Pons (tissue), 1 donor: ENCODE data around the gene TSGA10IP.
A peak's percentile ranks its signal among the peaks of the same experiment; 100 is the strongest.

Experiments
- DNase-seq: peaks from one replicate; pipeline ENCODE4 v3.0.0-alpha.2; 2016; ENCODE audit warnings: low spot score

The TSGA10IP gene

DNA sequence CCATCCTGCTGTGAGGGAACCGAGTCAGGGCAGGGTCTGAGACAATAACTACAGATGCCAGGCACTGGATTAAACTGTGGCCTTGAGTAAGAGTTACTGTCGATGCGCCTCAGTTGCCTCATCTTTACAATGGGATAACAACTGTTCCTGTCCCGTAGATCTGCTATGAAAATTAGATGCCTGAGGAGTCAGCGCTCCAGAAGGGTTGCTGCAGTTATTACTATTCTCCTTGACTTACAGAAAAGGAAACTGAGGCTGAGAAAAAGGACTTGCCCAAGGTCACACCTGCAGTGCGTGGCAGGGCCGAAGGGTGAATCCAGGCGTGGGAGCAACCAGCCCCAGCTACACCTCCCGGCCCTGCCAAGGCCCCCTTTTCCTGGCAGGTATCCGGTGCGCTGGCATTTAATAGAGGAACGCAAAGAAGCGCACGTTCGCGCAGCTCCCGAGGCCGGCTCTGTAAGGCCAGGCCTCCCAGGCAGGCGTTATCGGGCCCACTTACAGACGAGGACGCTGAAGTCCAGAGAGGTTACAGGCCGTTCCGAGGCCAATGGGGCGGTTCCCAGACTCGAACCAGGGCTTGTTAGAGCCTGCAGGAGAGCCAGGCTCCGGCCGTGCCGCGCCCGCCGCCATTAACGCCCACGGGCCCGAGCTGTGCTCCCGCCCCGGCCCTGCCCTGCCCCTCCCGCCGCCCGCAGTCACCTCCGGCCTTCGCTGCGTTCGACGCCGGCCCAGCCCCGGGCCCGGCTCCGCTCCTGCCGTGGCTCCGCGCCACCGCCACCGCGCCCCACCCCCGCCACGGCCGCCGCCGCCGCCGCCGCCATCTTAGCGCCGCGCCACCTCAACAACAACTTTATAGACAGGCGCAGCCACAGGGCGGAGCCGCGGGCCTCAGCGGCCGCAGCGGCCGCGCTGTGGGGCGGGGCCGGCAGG, 26.8 kb upstream of the TSGA10IP start, which contains the start of gene C11orf68:
TSS of gene C11orf68 (minus strand) at position 852 of the 930 bp plus-strand sequence. CDS start at position 821, 31 bp downstream.
- DNase-seq = no peak

DNA sequence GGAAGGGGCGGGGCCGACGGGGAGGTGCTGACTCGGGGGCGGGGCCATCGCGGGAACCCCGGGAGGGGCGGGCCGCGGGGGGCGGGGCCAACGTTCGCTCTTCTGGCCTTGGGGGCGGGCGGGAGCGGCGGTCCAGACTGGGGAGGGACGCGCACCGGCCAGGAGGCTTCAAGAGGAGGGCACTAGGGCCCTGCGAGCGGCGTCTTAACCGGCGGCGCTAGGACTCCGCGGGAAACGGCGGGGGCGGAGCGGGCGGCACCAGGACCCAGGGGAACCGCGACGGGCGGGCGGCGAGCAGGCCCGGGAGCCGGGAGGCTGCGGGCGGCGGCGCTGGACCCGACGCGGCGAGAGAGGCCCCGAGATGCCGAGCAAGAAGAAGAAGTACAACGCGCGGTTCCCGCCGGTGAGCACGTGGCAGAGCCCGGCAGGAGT, 26.1 kb upstream of the TSGA10IP start, which contains the start of gene DRAP1:
TSS of gene DRAP1 (plus strand) at position 286 of the 432 bp plus-strand sequence. CDS start at position 362, 76 bp downstream.
- DNase-seq = peak; percentile 97

DNA sequence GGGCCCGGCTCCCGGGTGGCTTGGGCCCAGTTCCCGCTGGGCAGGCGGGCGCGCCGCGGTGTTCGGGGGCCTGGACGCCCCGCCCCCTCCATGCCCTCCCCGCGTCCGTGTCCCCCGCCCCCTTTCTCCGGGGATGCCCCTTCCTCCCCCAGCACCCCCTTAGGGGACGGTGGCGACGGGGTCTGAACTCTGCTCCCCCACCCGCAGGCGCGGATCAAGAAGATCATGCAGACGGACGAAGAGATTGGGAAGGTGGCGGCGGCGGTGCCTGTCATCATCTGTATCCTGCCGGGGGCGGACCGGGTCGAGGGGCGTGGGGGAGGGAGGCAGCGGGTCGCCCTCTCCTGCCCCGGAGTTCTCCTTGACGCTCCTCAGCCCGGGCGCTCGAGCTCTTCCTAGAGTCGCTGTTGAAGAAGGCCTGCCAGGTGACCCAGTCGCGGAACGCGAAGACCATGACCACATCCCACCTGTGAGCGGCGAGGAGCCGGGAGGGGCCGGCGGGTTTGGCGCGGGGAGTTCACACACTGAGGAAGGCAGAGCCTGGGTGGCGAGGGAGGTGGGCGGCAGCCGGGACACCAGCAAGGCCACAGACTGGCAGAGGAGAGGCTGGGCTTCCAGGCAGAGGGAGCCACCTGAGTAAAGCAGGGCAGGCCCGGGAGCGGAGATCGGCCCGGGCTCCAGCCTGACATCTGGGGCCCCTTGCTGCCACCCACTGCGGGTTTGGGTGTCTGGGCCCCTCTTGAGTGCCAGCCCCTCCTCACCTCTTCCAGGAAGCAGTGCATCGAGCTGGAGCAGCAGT, 25.5 kb upstream of the TSGA10IP start:
- no peak for DNase-seq

DNA sequence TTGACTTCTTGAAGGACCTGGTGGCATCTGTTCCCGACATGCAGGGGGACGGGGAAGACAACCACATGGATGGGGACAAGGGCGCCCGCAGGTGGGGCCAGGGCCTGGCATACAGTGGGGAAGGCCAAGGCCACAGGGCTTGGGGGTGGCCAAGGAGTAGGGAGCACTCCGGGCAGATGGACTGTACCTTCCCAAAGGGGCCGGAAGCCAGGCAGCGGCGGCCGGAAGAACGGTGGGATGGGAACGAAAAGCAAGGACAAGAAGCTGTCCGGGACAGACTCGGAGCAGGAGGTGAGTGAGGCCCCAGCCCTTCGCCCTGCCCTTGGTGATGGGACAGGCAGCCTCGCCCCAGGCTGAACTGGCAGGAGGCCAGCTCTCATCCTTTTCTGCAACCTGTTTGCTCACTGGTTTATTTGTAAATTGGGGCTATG, 24.9 kb upstream of the TSGA10IP start:
- no peak for DNase-seq

DNA sequence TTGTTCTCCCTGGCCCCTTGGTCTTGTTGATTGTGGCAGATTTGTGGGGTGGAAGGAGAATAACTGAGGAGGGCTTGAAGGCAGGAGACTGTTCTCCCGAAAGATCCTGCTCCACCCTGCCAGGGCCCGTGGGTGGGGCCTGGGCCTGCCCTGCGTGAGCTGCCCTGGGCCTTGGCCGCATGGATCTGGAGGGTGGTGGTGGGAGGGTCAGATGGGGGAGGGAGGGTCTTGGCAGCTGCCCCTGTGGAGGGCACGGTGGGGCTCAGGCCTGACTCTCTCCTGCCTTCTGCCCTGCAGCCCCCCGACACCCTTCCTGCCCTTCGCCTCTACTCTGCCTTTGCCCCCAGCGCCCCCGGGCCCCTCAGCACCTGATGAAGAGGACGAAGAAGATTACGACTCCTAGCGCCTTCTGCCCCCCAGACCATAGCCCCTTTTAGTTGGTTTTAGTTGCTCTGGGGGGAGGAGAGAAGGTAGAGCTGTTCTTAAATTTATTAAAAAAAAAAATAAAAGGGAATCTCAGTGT, 24.2 kb upstream of the TSGA10IP start:
- DNase-seq = no peak

DNA sequence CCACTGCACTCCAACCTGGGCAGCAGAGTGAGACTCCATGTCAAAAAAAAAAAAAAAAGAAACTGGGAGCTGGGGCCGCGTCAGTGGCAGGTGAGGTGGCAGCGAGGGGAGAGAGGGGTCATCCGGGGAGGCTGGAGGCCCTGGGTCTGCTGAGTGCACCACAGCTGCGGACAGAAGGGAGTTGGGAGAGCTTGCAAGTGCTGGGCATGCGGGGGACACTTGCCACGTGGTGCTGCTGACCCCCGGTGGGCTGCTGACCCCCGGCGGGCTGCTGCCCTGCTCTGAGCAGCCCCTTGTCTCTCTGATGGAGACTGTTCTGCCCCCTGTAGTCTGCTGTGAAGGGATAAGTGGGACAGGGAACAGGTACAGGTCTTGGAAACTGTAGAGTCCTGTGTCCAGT, 23.4 kb upstream of the TSGA10IP start:
- no peak for DNase-seq

DNA sequence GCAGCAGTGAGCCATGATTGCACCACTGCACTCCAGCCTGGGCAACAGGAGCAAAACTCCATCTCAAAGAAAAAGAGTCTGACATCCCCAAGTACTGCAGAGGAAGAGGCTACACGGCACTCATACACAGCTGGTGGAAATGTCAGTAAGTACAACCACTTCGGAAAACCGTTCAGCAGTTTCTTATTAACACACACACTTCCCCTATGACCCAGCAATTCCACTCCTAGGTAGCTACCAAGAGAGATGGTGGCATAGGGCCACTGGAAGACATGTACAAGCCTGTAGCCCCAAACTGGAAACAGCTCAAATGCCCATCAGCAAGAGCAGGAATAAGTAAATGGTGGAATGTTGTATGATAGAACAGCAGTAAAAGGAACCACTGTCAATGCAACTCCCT, 22.7 kb upstream of the TSGA10IP start:
- DNase-seq = no peak

DNA sequence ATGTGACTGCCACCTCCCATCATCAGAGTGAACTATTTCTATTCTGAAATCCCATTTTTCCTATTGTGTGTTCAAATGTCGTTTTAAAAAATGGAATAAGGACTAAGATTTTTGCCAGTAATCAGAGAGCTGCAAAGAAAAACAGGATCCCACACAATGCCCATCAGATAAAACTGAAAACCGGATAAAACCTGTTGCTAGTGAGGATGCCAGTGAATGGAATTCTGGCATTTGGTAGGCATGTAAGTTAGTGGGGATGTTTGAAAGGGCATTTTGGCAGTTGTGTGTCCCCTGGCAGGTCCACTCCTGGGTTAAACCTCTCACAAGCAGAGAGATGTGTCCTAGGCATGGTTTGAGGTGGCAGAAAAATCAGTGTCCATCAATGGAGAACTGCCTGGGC, 19.9 kb upstream of the TSGA10IP start:
- no peak for DNase-seq

DNA sequence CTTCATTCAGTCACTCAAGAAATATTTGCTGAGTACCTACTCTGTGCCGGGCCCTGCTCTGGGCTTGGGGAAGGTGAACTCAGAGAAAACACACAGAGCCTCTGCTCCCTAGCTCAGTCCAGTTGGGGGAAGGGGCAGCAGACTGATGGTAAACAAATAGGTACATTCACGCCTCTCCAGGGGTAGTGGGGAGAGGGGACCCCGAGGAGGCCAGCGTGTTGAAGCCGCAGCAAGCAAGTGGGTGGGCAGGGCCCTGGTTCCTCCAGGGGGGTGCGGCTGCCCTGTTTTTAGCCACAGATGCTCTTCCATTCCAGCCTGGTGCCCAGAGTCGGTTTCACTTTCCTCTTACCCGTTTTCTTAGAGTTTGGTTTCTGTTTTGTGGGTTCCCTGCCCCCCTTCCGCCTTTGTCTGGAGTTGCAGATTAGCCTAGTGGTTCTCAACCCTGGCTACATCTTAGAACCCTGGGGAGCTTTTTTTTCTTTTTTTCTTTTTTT, 17.3 kb upstream of the TSGA10IP start:
- peak; percentile 38 for DNase-seq

DNA sequence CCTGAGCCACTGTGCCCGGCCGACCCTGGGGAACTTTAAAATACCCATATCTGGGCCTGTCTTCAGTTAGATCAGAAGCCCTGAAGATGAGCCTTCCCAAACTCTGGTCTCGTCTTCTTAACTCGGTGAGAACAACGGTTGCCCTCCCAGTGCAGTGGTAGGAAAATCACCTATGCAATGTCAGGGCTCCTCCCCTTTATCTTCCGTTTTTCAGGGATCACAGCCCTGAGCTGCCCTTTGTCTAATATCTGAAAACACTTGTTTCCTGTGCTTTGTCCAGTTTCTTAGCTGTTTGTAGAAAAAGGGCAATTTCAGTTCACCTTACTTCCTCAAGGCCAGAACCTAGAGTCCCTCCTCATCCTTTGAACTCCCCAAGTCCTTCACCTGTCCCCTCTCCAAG, 16.6 kb upstream of the TSGA10IP start:
- no peak for DNase-seq

DNA sequence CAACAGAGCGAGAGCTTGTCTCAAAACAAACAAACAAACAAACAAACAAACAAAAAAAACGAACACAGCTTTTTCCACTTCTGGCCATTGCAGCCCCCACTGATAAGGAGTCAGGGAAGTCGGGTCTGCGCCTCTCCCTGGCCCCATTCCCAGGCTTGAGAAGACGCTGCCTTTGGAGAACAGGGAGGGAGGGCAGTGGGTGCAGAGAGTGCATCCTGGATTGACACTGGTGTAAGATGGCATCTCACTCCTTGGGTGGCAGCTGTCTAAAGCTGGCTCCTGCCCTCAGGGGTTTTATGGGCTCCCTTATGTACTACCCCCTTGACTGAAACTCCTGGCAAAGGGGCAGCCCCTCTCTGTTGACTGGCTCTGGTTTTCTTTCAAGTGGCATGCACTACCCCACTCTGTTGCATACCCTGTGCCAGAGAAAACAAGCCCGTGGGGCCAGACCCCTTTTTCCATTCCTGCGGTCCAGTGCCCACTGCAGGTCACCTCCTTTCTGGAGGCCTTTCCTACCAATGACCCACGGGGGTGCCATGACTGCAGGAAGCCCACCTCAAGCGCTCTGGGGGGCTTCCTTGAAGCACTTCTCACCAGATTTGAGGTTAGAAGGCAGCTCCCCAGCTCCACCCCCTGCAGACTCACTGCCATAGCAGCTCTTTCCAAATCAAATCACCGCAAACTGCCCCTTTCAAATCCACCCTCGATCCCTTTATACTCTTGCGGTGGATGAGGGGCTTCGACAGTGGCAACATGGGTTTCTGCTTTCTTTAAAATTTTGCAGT, 13.3 kb upstream of the TSGA10IP start:
- no peak for DNase-seq

DNA sequence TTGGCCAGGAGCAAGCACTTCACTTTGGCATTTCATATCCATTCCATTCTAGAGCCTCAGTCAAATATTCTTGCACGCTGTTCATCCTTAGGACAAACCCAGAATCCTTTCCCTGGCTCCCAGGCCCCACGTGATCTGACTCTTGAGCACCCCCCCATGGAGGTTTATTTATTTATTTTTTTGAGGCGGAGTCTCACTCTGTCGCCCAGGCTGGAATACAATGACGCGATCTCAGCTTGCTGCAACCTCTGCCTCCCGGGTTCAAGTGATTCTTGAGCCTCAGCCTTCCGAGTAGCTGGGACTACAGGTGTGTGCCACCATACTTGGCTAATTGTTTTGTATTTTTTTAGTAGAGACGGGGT, 12.7 kb upstream of the TSGA10IP start:
- DNase-seq = no peak

DNA sequence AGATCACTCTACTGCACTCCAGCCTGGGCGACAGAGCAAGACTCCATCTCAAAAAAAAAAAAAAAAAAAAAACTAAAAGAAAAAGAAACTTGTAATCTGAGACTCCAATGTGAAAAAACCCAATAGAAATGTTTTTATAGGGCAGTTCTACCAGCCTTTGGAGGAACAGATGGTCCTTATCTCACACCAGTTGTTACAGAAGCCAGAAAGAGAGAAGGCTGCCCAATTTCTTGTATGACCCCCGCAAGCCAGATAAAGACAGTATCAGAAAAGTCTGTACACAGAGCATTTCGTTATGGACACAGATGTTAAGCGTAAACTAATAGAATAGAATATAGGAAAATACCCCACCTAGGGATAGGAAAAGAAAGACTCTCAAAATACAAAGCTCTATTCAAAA, 11.3 kb upstream of the TSGA10IP start:
- DNase-seq = no peak

DNA sequence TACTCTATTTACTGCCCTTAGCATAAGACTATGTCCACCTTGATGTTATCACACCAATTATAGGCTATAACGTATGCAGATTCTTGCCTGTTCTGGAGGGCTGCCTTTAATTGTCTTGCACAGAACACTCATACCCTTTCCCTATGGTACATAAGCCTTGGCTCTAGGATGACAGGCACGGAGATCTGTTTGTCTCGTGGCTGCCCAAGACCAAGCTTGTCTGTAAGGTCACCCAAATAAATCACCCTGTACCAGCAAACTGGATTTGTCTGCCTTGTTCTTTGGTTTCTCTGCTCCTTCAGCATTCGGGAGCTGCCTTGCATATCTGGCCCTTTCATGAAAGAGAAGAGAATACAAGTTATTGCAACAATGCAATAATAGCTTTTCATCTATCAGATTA, 7.5 kb upstream of the TSGA10IP start:
- DNase-seq = no peak

DNA sequence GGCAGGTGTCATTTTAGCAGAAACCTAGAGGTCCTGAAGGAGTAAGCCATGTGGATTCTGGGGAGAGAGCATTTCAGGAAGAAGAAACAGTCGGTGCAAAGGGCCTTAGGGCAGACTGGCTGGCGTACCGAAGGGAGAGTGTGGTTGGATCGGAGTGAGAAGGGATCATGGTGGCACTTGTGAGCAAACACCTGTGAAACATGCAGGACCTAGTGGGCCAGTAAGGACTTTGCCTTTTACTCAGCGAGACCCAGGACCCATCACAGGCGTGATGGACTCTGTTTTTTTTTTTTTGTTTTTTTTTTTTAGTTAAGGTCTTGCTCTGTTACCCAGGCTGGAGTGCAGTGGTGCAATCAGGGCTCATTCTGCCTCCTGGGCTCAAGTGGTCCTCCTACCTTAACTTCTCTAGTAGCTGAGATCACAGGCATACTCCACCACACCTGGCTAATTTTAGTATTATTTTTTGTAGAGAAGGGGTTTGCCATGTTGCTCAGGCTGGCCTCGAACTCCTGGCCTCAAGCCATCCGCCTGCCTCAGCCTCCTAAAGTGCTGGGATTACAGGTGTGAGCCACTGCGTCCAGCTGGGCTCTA, 3.5 kb upstream of the TSGA10IP start:
- no peak for DNase-seq

DNA sequence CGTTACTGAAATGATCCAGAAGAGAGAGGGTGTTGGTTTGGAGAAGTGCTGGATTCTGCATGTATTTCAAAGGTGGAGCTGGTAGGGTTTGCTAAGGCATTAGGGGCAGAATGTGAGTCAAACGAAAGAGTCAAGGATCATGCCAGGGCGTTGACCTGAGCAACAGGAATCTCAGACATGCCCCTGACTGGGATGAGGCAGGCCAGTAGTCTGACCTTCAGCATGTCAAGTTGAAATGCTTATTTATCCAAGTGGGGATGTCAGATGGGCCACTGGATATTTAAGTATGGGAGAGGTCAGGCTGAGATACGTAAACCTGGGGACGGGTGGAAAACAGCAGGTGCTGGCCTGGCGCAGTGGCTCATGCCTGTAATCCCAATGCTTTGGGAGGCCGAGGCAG, 2.7 kb upstream of the TSGA10IP start:
- no peak for DNase-seq

DNA sequence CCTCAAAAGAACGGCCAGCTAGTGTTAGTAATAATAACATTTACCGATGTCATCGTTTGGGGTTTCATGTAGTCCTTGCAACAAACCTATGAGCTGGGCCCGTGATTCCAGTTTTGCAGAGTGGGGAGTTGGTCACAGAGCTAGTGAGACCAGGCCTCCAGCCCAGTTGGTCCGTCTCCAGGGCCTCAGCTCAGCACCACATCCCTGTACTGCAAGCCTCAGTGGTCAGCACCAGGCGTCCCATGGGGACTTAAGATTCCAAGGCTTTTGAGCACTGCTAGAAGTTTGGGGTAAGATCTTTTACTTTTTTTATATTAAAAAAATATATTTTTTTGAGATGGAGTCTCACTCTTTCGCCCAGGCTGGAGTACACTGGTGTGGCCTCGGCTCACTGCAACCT, 1.1 kb upstream of the TSGA10IP start:
- DNase-seq = no peak

DNA sequence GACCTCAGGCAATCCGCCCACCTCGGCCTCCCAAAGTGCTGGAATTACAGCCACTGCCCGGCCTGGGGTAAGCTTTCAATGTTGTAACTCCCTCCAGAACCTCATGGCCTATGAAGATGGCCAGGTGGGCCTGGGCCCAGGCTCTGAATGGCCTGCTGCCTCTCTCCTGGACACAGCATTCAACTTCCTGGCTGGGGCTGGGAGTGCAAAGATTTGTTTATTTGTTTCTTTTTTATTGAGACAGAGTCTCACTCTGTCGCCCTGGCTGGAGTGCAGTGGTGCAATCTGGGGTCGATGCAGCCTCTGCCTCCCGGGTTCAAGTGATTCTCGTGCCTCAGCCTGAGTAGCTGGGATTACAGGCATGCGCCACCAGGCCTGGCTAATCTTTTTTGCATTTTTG, 513 bp upstream of the TSGA10IP start:
- DNase-seq = no peak

DNA sequence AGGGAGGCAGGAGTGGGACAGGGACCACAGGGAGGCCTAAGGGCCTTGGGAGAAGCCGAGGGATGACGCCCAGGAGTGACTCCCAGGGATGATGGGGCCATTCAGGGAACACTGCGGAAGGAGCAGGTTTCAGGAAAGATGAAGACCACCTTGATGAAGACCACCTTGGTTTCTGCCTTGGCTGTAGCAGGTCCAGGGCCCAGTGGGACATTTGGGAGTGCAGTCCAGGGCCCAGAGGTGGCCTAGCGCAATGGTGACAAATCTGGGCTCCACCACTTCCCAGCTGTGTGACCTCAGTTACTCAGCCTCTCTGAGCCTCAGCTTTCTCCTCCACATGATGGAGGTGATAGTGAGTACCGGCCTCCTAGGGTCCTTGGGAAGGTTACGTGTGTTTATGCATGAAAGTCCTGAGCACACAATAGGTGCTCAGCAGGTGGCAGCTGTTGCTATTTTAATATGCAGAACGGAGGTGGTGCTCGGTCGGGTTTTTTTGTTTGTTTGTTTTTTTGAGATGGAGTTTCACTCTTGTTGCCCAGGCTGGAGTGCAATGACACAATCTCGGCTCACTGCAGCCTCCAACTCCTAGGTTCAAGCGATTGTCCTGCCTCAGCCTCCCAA, 770 bp downstream of the TSGA10IP start:
- DNase-seq = no peak

DNA sequence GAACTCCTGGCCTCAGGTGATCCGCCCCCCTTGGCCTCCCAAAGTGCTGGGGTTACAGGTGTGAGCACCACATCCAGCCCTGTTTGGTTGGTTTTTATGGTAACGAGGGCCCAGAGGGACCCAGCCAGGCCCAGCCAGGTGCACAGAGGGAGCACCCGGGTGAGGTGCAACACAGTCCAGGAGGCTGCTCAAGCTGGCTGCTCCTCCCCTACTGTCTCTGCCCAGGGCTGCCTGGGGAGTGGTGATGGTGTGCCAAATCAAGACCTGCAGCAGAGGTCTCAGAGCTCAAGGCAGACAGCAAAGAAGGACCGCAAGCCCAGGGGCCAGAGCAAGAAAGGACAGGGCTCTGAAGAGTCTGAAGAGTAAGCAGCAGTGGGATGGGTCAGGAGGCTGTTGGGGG, 1.4 kb downstream of the TSGA10IP start:
- DNase-seq = no peak

DNA sequence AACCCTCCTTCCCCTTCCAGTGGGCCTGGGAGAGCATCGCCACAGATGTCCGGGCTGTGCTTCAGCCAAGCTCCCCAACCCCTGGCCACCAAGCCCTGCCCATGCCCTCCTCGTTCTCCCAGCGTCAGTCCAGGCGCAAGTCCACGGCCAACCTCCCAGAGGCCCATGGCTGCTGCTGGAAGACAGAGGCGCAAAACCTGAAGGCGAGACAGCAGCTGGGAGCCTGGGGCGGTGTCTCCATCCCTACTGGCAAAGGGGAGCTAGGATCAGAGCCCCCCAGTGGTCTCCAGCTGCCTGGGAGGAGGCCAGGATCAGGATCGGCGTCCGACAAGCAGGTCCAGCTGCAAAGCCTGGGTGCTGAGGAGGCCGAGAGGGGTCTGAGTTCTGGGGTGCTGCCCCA, 1.9 kb downstream of the TSGA10IP start:
- no peak for DNase-seq
